HepG2 (cell line): ENCODE data around the gene TMEM38B. TPM values are rescaled to one million over a fixed set of nuclear protein-coding genes. Genes with fewer than 3 reads are reported as not detected.
A peak's percentile ranks its signal among the peaks of the same experiment; 100 is the strongest.

ENCODE experiments used
- ATAC-seq: fragments of 200-7000 bp; cut with Tn5 transposase; 3 replicates; pipeline ENCODE4 v1.9.1; 2020; ENCODE audit warnings: mild to moderate bottlenecking, moderate library complexity
- BruUV-seq: library from RNA; stranded (reverse); fragments of 400-500 nt; replicated peaks from 2 replicates; lab custom pipeline; 2021; lab: Mats Ljungman, UMichigan
- CTCF ChIA-PET: fragments of 300-600 bp; formaldehyde crosslinking; extraction: SDS; loops from one replicate; lab custom pipeline; 2021; ENCODE audit warnings: low total read pairs, inconsistent platforms, low intra/inter-chr PET ratio; lab: Yijun Ruan, JAX
- POLR2A ChIA-PET: fragments of 350-600 bp; sonication (Branson Sonifier 250); formaldehyde crosslinking; loops from one replicate; lab custom pipeline; 2020; ENCODE audit warnings: antibody characterized with exemption, inconsistent platforms; lab: Yijun Ruan, JAX
- DNase-seq: peaks from one replicate; pipeline ENCODE4 v3.0.0-alpha.2; 2015; ENCODE audit warnings: low spot score
- FAIRE-seq: peaks from 3 replicates; lab custom pipeline; 2011; peaks lifted over from hg19 to GRCh38; lab: Jason Lieb, UNC
- H2AFZ ChIP-seq: one replicate; pipeline ENCODE4 v1.6.1; 2011; ENCODE audit warnings: low read length, inconsistent platforms
- H3K27ac ChIP-seq: fragments of 300-600 bp; 3 replicates; pipeline ENCODE4 v1.8.0; 2011; ENCODE audit warnings: mixed run types, mild to moderate bottlenecking, mixed read lengths, low read length, inconsistent platforms; ENCODE audit not compliant: insufficient read depth; ENCODE audit errors: extremely low read length
- H3K27me3 ChIP-seq, 2 experiments: fragments of 200-600 bp in 1 of 2; 2 replicates in 1 of 2; 3 replicates in 1 of 2; pipeline versions ENCODE4 v1.6.0 to v1.8.0; 2011; ENCODE audit warnings: low read length in 2 of 2, mild to moderate bottlenecking in 2 of 2, moderate library complexity in 2 of 2, inconsistent platforms in 1 of 2; ENCODE audit not compliant: insufficient read depth in 2 of 2, control insufficient read depth in 1 of 2
- H3K36me3 ChIP-seq, 2 experiments: fragments of 200-600 bp in 1 of 2; replicated peaks in 1 of 2; 2 replicates in 1 of 2; 3 replicates in 1 of 2; pipeline versions ENCODE4 v1.5.1 to v1.8.0; 2011; ENCODE audit warnings: low read length in 2 of 2, inconsistent platforms in 1 of 2; ENCODE audit not compliant: insufficient read depth in 2 of 2, control insufficient read depth in 1 of 2
- H3K4me1 ChIP-seq: 2 replicates; pipeline ENCODE4 v1.5.1; 2012; ENCODE audit warnings: low read length, inconsistent platforms; ENCODE audit not compliant: insufficient read depth
- H3K4me2 ChIP-seq: 2 replicates; pipeline ENCODE4 v1.6.0; 2011; ENCODE audit warnings: low read depth, low read length, inconsistent platforms
- H3K4me3 ChIP-seq, 3 experiments: fragments of 200-600 bp in 1 of 3; sonication (generic), shearing (Covaris generic) in 1 of 3; replicated peaks in 1 of 3; 2 replicates each; pipeline ENCODE4 v1.5.1; 2011 to 2016; ENCODE audit warnings: low read length in 3 of 3, inconsistent platforms in 2 of 3, low read depth in 2 of 3, mild to moderate bottlenecking in 2 of 3, control low read depth in 1 of 3, mixed read lengths in 1 of 3; ENCODE audit not compliant: insufficient read depth in 1 of 3
- H3K79me2 ChIP-seq: one replicate; pipeline ENCODE4 v1.6.1; 2011; ENCODE audit warnings: low read length, inconsistent platforms; ENCODE audit not compliant: insufficient read depth
- H3K9ac ChIP-seq: 2 replicates; pipeline ENCODE4 v1.6.0; 2011; ENCODE audit warnings: mild to moderate bottlenecking, low read depth, low read length, inconsistent platforms; ENCODE audit not compliant: insufficient read depth
- H3K9me3 ChIP-seq: 2 replicates; pipeline ENCODE4 v1.5.1; 2012; ENCODE audit warnings: mild to moderate bottlenecking, low read length
- H4K20me1 ChIP-seq: 2 replicates; pipeline ENCODE4 v1.6.0; 2011; ENCODE audit warnings: inconsistent platforms, mild to moderate bottlenecking, low read length, moderate library complexity; ENCODE audit not compliant: insufficient read depth
- ETV5 ChIP-seq: IDR thresholded peaks from 2 replicates; pipeline ENCODE4 v1.6.1; 2018; ENCODE audit warnings: missing biosample characterization, missing genetic modification reagents, inconsistent platforms, borderline replicate concordance
- REPIN1 ChIP-seq: sonication (generic); formaldehyde crosslinking; IDR thresholded peaks from 2 replicates; pipeline ENCODE4 v1.8.0; 2022; ENCODE audit warnings: missing genetic modification reagents, low read depth, mild to moderate bottlenecking, borderline replicate concordance
- SOX13 ChIP-seq, 3 experiments: fragments of 450-650 bp in 1 of 3; sonication (generic) in 1 of 3; formaldehyde crosslinking in 1 of 3; IDR thresholded peaks in 2 of 3; conservative IDR thresholded peaks in 1 of 3; 2 replicates each; pipeline versions ENCODE4 v1.5.0 to v1.6.1; 2016 to 2020; ENCODE audit warnings: antibody characterized with exemption in 1 of 3, mild to moderate bottlenecking in 1 of 3, missing compliant biosample characterization in 1 of 3, missing genetic modification reagents in 1 of 3, moderate library complexity in 1 of 3
- TFAP4 ChIP-seq: sonication (generic); IDR thresholded peaks from 2 replicates; pipeline ENCODE4 v1.6.1; 2016; ENCODE audit warnings: low read depth, borderline replicate concordance
- ZNF263 ChIP-seq: sonication (generic); formaldehyde crosslinking; IDR thresholded peaks from 2 replicates; pipeline ENCODE4 v1.4.0; 2020; ENCODE audit warnings: missing genetic modification reagents
- ZNF407 ChIP-seq: sonication (generic); formaldehyde crosslinking; IDR thresholded peaks from one replicate; pipeline ENCODE4 v1.5.1; 2020; ENCODE audit warnings: mild to moderate bottlenecking, missing genetic modification reagents; ENCODE audit errors: not compliant biosample characterization
- WGBS: methylation state at CpG from one replicate; pipeline ENCODE4 v1.1.6; 2017; ENCODE audit warnings: low lambda C conversion rate; 5-methylcytosine and 5-hydroxymethylcytosine counted together
- in situ Hi-C: cut with HindIII; loops from 2 replicates; pipeline ENCODE4 v1.10.0; 2017; ENCODE audit warnings: low pct_unique_long_range_greater_than_20kb; ENCODE audit not compliant: extremely low pct_ligation_motif_present
- intact Hi-C: fragments of 100-400 bp; cut with micrococcal nuclease; formaldehyde crosslinking; loops from one replicate; pipeline ENCODE4 v1.10.0; 2022; ENCODE audit not compliant: unreplicated experiment
- polyA plus RNA-seq, 8 experiments: library from polyadenylated mRNA; depleted of rRNA in 3 of 8; stranded (reverse) in 7 of 8; unstranded in 1 of 8; fragments of >200 nt; fragmentation: Illumina TruSeq in 4 of 8; extraction: Trizol in 4 of 8; gene quantifications; 2 replicates each; pipeline versions ENCODE4 v1.2.1 to v1.2.3, GENCODE V29; 2011 to 2016; ENCODE audit warnings: low read depth in 4 of 8, missing spikeins in 1 of 8, mixed read lengths in 1 of 8; ENCODE audit not compliant: insufficient read depth in 1 of 8
- total RNA-seq, 5 experiments: library from RNA; depleted of rRNA; stranded (reverse); fragments of >200 nt; fragmentation: Illumina TruSeq; extraction: Trizol; gene quantifications; 2 replicates each; pipeline ENCODE4 v1.2.3, GENCODE V29; 2016; ENCODE audit warnings: low read depth in 1 of 5

Gene TMEM38B
- total and polyA plus RNA-seq, 2 of the 13 experiments (the other 11 are each of a cell fraction or from before 2014, with no cell fraction given) = 13.4 to 32.4 TPM

- CTCF ChIA-PET = no interaction called here
- no peak for DNase-seq
- POLR2A ChIA-PET = no interaction called here
Measured at GRCh38 chr9:105714020-105714331, 19.6 kb downstream of the TMEM38B start.

More at GRCh38 chr9:105714020-105714331, 19.6 kb downstream of the TMEM38B start:
- ATAC-seq (no peak; the same call in 2 of the 3 replicates), FAIRE-seq (no peak)
- intact Hi-C loops (no loop called here), in situ Hi-C loops (loop anchor here (10.0 kb wide), 1 partner anchor 109 kb away; no protein-coding TSS in a partner anchor)
- no peaks in the 10 kb centered on the region for H3K79me2 ChIP-seq
- no peaks in the 10 kb centered on the region for H4K20me1 ChIP-seq
- no peaks in the 10 kb centered on the region for H3K4me1 ChIP-seq
- H2AFZ ChIP-seq = no peak overlapping the region
- H3K4me2 ChIP-seq = no peak overlapping the region
- H3K27ac ChIP-seq = no peak overlapping the region
- no peaks in the 10 kb centered on the region for H3K9me3 ChIP-seq
- peaks cover 0 to 4% of the 10 kb centered on the region in 2 experiments; a peak in 1 of 5 replicates for H3K36me3 ChIP-seq
- BruUV-seq = no TSS peak
- TF ChIP-seq TFAP4 = peak; percentile 22; the same call in 1 of the 2 replicates
- no peak for TF ChIP-seq ZNF407 (CRISPR knock-in tag)
- TF ChIP-seq ETV5 (CRISPR knock-in tag) = no peak
- TF ChIP-seq SOX13 (IDR thresholded peaks at IDR 0.05) = no peak
- peak in 1 of 2 experiments; percentile 26; a peak in 1 of 4 replicates for TF ChIP-seq SOX13 (CRISPR knock-in tag; conservative IDR thresholded peaks at IDR 0.05 in 1 of 2, IDR thresholded peaks at IDR 0.05 in 1 of 2)
- TF ChIP-seq REPIN1 (CRISPR knock-in tag) = no peak
- peak; percentile 89 for TF ChIP-seq ZNF263 (CRISPR knock-in tag)
- H3K4me3 ChIP-seq = no peak overlapping the region
- WGBS = 92% methylated on average over 2 of the region's 2 CpGs
- no peaks in the 10 kb centered on the region for H3K27me3 ChIP-seq
- H3K9ac ChIP-seq = no peak overlapping the region
